ENCODE results near the gene DDAH2.

Gene DDAH2

DNA sequence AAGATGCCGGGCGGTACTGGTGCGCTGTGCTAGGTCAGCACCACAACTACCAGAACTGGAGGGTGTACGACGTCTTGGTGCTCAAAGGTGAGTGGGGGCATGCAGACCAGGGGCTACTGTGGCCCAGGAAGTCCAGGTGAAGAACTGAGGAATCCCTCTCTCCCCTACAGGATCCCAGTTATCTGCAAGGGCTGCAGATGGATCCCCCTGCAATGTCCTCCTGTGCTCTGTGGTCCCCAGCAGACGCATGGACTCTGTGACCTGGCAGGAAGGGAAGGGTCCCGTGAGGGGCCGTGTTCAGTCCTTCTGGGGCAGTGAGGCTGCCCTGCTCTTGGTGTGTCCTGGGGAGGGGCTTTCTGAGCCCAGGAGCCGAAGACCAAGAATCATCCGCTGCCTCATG, 21.4 kb downstream of the DDAH2 start:
- H3K4me2 ChIP-seq: peak overlapping the region; percentile 33
- H3K27me3 ChIP-seq: no peaks in the 10 kb centered on the region
- H3K4me1 ChIP-seq: peaks cover 66% of the 10 kb centered on the region
- TF ChIP-seq Cebpa-rat (IDR thresholded peaks at IDR 0.05): no peak
- no peaks in the 10 kb centered on the region for H3K36me3 ChIP-seq
- no peak overlapping the region for H3K27ac ChIP-seq
- H3K9ac ChIP-seq: no peak overlapping the region
- no peaks in the 10 kb centered on the region for H4K20me1 ChIP-seq
- H3K9me3 ChIP-seq: no peaks in the 10 kb centered on the region
- no peak overlapping the region for H3K4me3 ChIP-seq

DNA sequence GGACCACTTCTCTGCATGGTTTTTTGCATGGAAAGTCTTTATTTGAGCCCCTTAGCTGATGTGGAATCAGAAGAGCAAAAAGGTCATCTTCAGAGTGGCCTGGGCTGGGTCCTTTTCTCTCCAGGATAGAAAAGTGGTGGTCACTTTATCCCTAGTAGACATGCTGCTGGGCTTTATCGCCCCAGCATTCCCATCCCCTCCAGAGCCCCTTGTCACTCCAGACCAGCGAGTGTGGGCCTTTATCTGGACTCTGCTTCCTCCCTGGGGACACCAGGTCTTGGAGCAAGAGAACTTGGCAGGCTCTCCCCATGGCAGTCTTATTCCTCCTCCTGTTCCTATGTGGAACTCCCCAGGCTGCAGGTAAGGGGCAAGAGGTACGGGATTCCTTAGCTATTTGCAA, 22.5 kb downstream of the DDAH2 start, which contains the start of gene LY6G6F:
LY6G6F (plus strand) TSS at position 268 of the 400 bp plus-strand sequence; CDS start at position 309, 41 bp downstream.
- H3K4me1 ChIP-seq: peaks cover 62% of the 10 kb centered on the region
- no peak within 1 kb of the TSS for H3K27ac ChIP-seq
- H3K4me3 ChIP-seq: no peak within 1 kb of the TSS
- no peak within 1 kb of the TSS for H3K9ac ChIP-seq
- no peak for TF ChIP-seq Cebpa-rat (IDR thresholded peaks at IDR 0.05)
- H3K36me3 ChIP-seq: 0 out of 2 replicates have a peak, but pooled peaks cover under 1% of the 10 kb centered on the region
- H3K4me2 ChIP-seq: peak within 1 kb of the TSS; percentile 33
- H3K9me3 ChIP-seq: no peaks in the 10 kb centered on the region
- no peaks in the 10 kb centered on the region for H3K27me3 ChIP-seq
- H4K20me1 ChIP-seq: peaks cover 5% of the 10 kb centered on the region

DNA sequence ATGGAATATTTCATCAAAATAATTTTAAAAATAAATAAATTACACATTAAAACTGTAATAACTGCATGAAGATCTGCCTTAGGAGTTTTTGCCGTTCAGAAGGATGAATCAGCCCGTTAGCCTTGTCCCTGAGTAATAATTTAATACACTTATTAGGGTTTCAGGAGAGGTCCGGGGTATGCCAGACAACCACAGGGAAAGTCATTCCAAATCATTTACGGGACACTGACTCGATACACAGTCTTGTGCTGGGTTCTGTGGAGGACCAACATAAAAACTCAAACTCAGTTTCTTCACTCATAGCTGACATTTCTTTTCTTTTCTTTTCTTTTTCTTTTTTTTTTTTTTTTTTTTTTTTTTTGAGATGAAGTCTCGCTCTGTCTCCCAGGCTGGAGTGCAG, 23.2 kb downstream of the DDAH2 start:
- H3K4me1 ChIP-seq: peaks cover 62% of the 10 kb centered on the region
- no peak overlapping the region for H3K4me3 ChIP-seq
- no peak for TF ChIP-seq Cebpa-rat (IDR thresholded peaks at IDR 0.05)
- no peak overlapping the region for H3K27ac ChIP-seq
- H3K9me3 ChIP-seq: no peaks in the 10 kb centered on the region
- H3K27me3 ChIP-seq: no peaks in the 10 kb centered on the region
- H3K9ac ChIP-seq: no peak overlapping the region
- H3K4me2 ChIP-seq: no peak overlapping the region
- H4K20me1 ChIP-seq: peaks cover 10% of the 10 kb centered on the region
- peaks cover 7% of the 10 kb centered on the region for H3K36me3 ChIP-seq

DNA sequence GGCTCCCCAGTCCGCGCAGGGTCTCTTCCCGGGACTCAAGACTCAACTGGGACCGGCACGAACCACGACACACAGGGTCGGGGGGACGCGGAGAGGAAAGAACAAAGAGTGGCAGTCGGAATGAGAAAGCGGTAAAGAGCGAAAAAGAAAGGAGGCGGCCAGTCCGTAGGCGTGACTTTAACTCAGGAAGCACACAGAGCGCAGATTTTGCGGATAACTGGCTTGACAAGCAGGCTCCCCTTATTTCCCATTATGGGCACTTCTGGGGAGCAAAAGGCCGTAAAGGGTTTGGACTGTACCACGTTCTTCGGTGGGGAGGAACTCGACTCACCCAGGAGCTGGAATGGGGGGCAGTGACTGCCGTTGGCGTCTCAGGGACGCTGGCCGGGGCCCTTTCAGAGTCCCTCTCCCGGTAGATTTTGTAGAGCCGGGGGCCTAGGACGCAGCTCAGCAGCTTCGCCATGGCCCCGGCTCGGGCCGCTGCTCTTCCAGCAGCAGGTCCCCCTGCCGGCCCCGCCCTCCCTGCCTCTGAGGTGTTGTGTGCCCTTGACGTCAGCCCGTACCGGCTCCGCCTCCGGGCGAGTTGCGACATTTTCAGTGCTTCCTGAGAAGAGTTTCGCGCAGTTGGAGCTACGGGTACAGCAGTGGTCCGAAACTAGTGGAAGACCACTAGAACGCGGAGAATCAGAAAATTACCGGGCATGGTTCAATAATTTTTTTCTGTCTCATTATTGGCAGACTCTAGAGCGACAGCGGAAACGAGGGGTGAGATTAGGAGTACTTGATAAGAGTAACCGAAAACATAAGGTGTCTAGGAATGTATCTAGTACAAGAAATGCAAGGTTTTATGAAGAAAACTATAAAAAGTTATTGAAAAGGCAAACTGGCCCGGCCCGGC, 26.0 kb downstream of the DDAH2 start, which contains the start of gene ABHD16A:
ABHD16A (minus strand) TSS at position 506 of the 898 bp plus-strand sequence; CDS start at position 463, 43 bp downstream.
- peak within 1 kb of the TSS; percentile 91 for H3K27ac ChIP-seq
- H3K4me1 ChIP-seq: peaks cover 45% of the 10 kb centered on the region
- H4K20me1 ChIP-seq: peaks cover 10% of the 10 kb centered on the region
- H3K36me3 ChIP-seq: peaks cover 30% of the 10 kb centered on the region
- H3K27me3 ChIP-seq: no peaks in the 10 kb centered on the region
- peak within 1 kb of the TSS; percentile 83 for H3K4me3 ChIP-seq
- H3K9ac ChIP-seq: peak within 1 kb of the TSS; percentile 92
- no peaks in the 10 kb centered on the region for H3K9me3 ChIP-seq
- peak; percentile 100 for TF ChIP-seq Cebpa-rat (IDR thresholded peaks at IDR 0.05)
- peak within 1 kb of the TSS; percentile 91 for H3K4me2 ChIP-seq

DNA sequence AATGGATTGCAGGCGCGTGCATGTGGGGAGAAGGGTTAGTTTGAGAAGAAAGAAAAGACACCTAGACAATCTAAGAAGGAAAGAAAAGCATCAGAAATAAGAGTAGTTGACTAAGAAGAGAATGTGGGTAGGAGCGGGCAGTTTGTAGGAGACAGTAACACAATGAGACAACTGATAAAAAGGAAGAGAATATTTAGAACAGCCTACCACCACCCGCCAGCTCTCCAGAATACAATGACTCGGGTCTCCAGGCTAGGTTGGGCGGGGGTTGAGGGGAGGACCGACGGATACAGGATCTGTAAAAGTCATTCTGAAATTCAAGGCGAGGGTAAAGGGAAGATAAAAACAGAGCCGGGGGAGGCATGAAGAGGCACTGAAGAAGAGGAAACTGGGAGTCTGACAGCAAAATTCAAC, 26.7 kb downstream of the DDAH2 start:
- TF ChIP-seq Cebpa-rat (IDR thresholded peaks at IDR 0.05): no peak
- H3K27ac ChIP-seq: peak overlapping the region; percentile 91
- H3K4me1 ChIP-seq: peaks cover 42% of the 10 kb centered on the region
- H3K36me3 ChIP-seq: peaks cover 35% of the 10 kb centered on the region
- no peaks in the 10 kb centered on the region for H3K27me3 ChIP-seq
- peak overlapping the region; percentile 92 for H3K9ac ChIP-seq
- peak overlapping the region; percentile 83 for H3K4me3 ChIP-seq
- peaks cover 10% of the 10 kb centered on the region for H4K20me1 ChIP-seq
- peak overlapping the region; percentile 91 for H3K4me2 ChIP-seq
- H3K9me3 ChIP-seq: no peaks in the 10 kb centered on the region

DNA sequence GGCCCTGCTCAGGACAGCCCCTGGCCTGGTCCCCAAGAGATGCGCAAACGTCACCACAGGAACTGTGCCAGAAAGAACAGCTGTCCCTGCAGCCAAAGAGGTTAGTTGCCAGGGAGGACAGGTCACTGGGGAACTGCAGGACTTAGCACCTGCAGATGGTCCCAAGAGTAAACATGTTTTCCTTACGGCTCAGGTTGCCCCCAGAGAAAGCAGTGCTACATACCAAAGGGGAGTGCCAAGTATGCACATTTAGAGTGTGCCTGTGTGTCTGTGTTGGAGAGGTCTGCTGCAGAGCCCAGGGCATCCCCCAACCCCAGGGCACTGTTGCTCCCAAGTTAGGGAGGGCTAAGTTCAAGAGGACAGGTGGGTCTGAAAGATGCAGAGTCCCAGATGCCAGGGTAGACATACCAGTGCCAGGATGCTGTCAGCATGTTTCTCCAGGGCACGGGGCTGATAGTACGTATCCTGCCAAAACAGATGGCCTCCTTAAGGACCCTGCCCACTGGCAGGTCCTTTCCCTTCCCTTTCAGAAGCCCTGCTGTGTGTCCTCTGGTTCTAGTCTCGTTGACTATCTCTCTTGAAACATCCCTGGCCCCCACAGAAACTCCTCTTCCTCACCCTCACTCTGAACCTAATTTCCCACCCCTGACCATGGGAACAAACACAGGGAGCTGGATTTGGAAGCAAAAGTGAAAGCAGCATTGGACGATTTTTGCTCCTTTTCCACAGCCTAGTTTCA, 27.3 kb downstream of the DDAH2 start:
- Histone ChIP-seq H3K9me3 (no peaks in the 10 kb centered on the region), H4K20me1 (peaks cover 12% of the 10 kb centered on the region), H3K4me2 (peak overlapping the region; percentile 91), H3K4me1 (peaks cover 36% of the 10 kb centered on the region), H3K27me3 (no peaks in the 10 kb centered on the region), H3K4me3 (peak overlapping the region; percentile 83), H3K27ac (peak overlapping the region; percentile 91), H3K36me3 (peaks cover 40% of the 10 kb centered on the region), H3K9ac (peak overlapping the region; percentile 92)
- no peak for TF ChIP-seq Cebpa-rat (IDR thresholded peaks at IDR 0.05)

- H3K4me3 ChIP-seq: no peak overlapping the region
- H3K9ac ChIP-seq: no peak overlapping the region
Measured at GRCh38 chr6:31700740-31701401, 28.2 kb downstream of the DDAH2 start.

DNA sequence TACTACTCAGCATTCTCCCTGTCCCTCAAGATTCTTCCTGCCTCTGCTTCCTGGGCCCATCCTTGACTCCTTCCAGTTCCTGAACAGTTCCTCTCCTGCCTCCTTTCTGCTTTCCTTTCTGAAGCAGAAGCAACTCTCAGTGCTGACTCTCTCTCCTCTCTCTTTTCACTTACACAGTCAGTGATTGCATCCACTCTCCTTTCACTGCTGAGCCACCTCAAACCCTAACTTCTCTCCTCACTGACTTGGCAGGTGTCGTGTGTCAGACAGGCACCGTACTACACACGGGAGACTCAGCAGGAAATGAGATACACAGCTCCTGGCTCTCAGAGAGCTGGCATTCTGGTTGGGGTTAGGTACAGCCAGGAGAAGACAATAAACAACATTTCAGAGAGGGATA, 31.5 kb downstream of the DDAH2 start:
- Histone ChIP-seq H4K20me1 (peaks cover 14% of the 10 kb centered on the region), H3K27ac (no peak overlapping the region), H3K27me3 (no peaks in the 10 kb centered on the region), H3K4me1 (peaks cover 23% of the 10 kb centered on the region), H3K36me3 (peaks cover 83% of the 10 kb centered on the region), H3K4me2 (no peak overlapping the region), H3K4me3 (no peak overlapping the region), H3K9me3 (no peaks in the 10 kb centered on the region), H3K9ac (no peak overlapping the region)
- TF ChIP-seq Cebpa-rat (IDR thresholded peaks at IDR 0.05): no peak

More at GRCh38 chr6:31700740-31701401, 28.2 kb downstream of the DDAH2 start:
- Histone ChIP-seq H3K36me3 (peaks cover 50% of the 10 kb centered on the region), H3K9me3 (no peaks in the 10 kb centered on the region), H3K27ac (no peak overlapping the region), H3K27me3 (no peaks in the 10 kb centered on the region), H3K4me2 (peak overlapping the region; percentile 91), H4K20me1 (peaks cover 14% of the 10 kb centered on the region), H3K4me1 (peaks cover 31% of the 10 kb centered on the region)
- no peak for TF ChIP-seq Cebpa-rat (IDR thresholded peaks at IDR 0.05)

DNA sequence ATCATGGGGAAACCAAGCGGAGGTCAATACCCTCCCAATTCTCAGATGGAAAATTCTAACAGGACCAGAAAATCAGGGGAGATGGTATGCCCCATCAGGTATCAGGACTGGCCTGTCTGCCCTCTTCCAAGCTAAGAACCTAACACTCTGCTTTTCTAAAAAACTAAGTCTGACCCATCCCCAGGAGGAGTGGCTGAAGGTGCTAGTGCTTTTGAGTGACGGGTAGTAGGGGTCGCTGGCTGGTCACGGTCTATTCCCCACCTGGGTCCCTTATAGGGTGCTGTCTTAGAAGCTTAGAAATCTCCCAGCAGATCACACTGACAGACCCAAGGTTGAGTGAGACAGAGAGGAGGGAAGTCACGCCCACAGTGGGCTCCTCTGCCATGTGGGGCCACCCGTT, 35.6 kb downstream of the DDAH2 start:
- H3K4me1 ChIP-seq: peaks cover 7% of the 10 kb centered on the region; the same call in 1 of the 2 replicates
- H4K20me1 ChIP-seq: peaks cover 5% of the 10 kb centered on the region; the same call in 1 of the 2 replicates
- TF ChIP-seq Cebpa-rat (IDR thresholded peaks at IDR 0.05): no peak
- H3K4me2 ChIP-seq: no peak overlapping the region
- no peak overlapping the region for H3K9ac ChIP-seq
- peaks cover 94% of the 10 kb centered on the region for H3K36me3 ChIP-seq
- H3K27ac ChIP-seq: no peak overlapping the region
- no peaks in the 10 kb centered on the region for H3K9me3 ChIP-seq
- H3K27me3 ChIP-seq: no peaks in the 10 kb centered on the region
- no peak overlapping the region for H3K4me3 ChIP-seq
